Natural killer cell treated with Interleukin-12 subunit alpha and Interleukin-12 subunit beta and Interleukin-15 and Interleukin-18, amount 100 ng/mL, for 72 hours (primary cell): ENCODE measurements around the gene SESN1. TPM values are rescaled to one million over a fixed set of nuclear protein-coding genes. Genes with fewer than 3 reads are reported as not detected.

ENCODE experiments used
- ATAC-seq, 2 donors: fragments of 150-1000 bp; cut with Tn5 transposase in 1 of 2; sonication (Bioruptor Pico), chemical (Tn5 transposase) in 1 of 2; 2 replicates each; pipeline ENCODE4 v1.10.0; 2021
- DNase-seq: peaks from one replicate; pipeline ENCODE4 v3.0.0; 2022; ENCODE audit warnings: low spot score
- H3K27ac Mint-ChIP-seq, 2 donors: 1 replicate in 1 of 2; 2 replicates in 1 of 2; pipeline ENCODE4 v1.8.0; 2022; ENCODE audit warnings: mixed read lengths in 2 of 2, mild to moderate bottlenecking in 1 of 2, moderate library complexity in 1 of 2
- H3K27me3 Mint-ChIP-seq, 2 donors: 1 replicate in 1 of 2; 2 replicates in 1 of 2; pipeline ENCODE4 v1.8.0; 2022; ENCODE audit warnings: mixed read lengths in 2 of 2
- H3K36me3 Mint-ChIP-seq: one replicate; pipeline ENCODE4 v1.8.0; 2022; ENCODE audit warnings: mixed read lengths
- H3K4me1 Mint-ChIP-seq, 2 donors: 1 replicate in 1 of 2; 2 replicates in 1 of 2; pipeline ENCODE4 v1.8.0; 2022; ENCODE audit warnings: low read depth in 2 of 2, mixed read lengths in 2 of 2, mild to moderate bottlenecking in 1 of 2
- H3K4me3 Mint-ChIP-seq: one replicate; pipeline ENCODE4 v1.8.0; 2022; ENCODE audit warnings: mixed read lengths
- H3K9me3 Mint-ChIP-seq: 2 replicates; pipeline ENCODE4 v1.8.0; 2022; ENCODE audit warnings: mixed read lengths
- total RNA-seq, 2 donors: library from RNA; stranded (reverse); gene quantifications; one replicate each; pipeline ENCODE4 v1.2.3, GENCODE V29; 2022

Gene SESN1
- total RNA-seq, 2 donors from 2014 or later = 7.4 to 9.6 TPM

GRCh38 chr6:109048670-109049415 lies 45.8 kb downstream of the SESN1 start:
- no peak for DNase-seq
- H3K9me3 Mint-ChIP-seq = no peaks in the 10 kb centered on the region
- H3K36me3 Mint-ChIP-seq = no peaks in the 10 kb centered on the region
- H3K27me3 Mint-ChIP-seq = no peaks in the 10 kb centered on the region
- ATAC-seq = no peak
- no peak overlapping the region for H3K27ac Mint-ChIP-seq
- peaks cover 27 to 34% of the 10 kb centered on the region in 2 donors for H3K4me1 Mint-ChIP-seq
- no peak overlapping the region for H3K4me3 Mint-ChIP-seq

- Mint-ChIP-seq H3K4me1 (peaks cover 27 to 32% of the 10 kb centered on the region in 2 donors), H3K4me3 (no peak overlapping the region), H3K27ac (peak overlapping the region in 1 of 2 donors; percentile 63), H3K36me3 (no peaks in the 10 kb centered on the region), H3K27me3 (no peaks in the 10 kb centered on the region), H3K9me3 (no peaks in the 10 kb centered on the region)
- no peak for DNase-seq
- no peak for ATAC-seq
These were observed 46.5 kb downstream of the SESN1 start for GRCh38 chr6:109048176-109048575.

DNA sequence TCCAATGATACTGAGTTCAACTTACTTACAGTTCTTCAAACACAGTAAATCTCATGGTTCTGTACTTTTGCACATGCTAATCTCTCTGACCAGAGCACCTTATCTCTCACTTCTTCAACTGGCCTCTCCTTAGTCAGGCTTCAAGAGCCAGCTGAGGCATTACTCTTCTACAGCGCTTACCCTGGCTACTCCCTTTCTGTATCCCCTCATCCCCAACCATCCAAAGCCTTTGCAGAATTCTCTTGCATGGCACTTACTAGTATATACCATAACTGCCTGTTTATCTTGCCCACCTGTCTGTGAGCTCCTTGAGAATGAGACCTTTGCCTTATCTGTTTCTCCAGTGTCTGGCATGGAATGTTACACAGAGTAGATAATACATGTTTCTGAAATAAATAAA lies 49.2 kb downstream of the SESN1 start:
- Mint-ChIP-seq H3K27ac (no peak overlapping the region), H3K36me3 (no peaks in the 10 kb centered on the region), H3K9me3 (no peaks in the 10 kb centered on the region), H3K4me3 (no peak overlapping the region), H3K4me1 (peaks cover 19 to 20% of the 10 kb centered on the region in 2 donors), H3K27me3 (no peaks in the 10 kb centered on the region)
- ATAC-seq = peak in 1 of 2 donors; percentile 20
- no peak for DNase-seq

DNA sequence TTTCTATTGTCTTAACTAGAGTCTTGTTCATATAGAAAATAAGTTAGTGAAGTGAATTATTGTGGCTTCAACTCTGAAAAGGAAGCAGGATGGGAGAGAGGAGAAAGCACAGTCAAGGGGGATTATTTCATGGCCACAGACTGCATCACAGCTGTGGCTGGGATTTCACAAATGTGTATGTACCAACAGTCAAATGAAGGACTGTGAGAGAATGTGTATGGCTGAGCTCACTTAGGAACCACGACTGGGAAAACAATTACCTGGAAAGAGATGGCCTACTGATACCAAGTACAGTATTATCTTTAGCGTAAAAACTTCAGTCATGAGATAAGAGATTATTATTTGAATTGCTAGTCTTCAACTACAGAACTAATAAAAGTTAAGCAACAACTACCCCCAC lies 54.9 kb downstream of the SESN1 start:
- ATAC-seq = peak in 1 of 2 donors; percentile 71
- no peak for DNase-seq
- peak overlapping the region in 1 of 2 donors; percentile 59 for H3K27ac Mint-ChIP-seq
- no peaks in the 10 kb centered on the region for H3K27me3 Mint-ChIP-seq
- peaks cover 17 to 24% of the 10 kb centered on the region in 2 donors for H3K4me1 Mint-ChIP-seq
- no peaks in the 10 kb centered on the region for H3K36me3 Mint-ChIP-seq
- H3K9me3 Mint-ChIP-seq = no peaks in the 10 kb centered on the region
- no peak overlapping the region for H3K4me3 Mint-ChIP-seq

DNA sequence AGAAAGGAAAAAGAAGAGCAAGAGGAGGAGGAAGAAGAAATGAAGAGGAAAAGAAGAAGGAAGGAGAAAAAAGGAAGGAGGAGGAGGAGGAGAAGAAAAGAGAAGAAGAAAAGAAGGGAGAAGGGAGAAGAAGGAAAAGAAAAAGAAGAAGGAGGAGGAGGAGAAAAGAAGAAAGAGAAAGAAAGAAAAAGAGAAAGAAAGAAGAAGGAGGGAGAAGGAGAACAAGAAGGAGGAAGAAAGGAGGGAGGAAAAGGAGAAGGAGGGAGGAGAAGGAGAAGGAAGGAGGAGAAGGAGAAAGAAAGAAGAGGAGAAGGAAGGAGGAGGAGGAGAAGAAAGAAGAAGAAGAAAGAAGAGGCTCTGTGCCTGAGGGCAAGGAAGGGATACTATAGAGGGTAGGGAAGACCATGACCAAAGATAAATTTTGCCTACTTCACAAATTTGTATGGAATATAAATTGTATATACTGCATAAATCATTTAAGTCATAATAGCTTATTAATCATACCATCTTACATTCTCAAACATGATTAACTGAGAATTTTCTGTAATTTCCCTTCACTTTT lies 55.7 kb downstream of the SESN1 start:
- peak overlapping the region in 1 of 2 donors; percentile 3 for H3K27ac Mint-ChIP-seq
- no peak for ATAC-seq
- H3K4me3 Mint-ChIP-seq = no peak overlapping the region
- no peaks in the 10 kb centered on the region for H3K36me3 Mint-ChIP-seq
- DNase-seq = no peak
- H3K4me1 Mint-ChIP-seq = peaks cover 17 to 24% of the 10 kb centered on the region in 2 donors
- no peaks in the 10 kb centered on the region for H3K27me3 Mint-ChIP-seq
- no peaks in the 10 kb centered on the region for H3K9me3 Mint-ChIP-seq

- Mint-ChIP-seq H3K27me3 (no peaks in the 10 kb centered on the region), H3K36me3 (no peaks in the 10 kb centered on the region), H3K4me1 (peaks cover 21 to 24% of the 10 kb centered on the region in 2 donors), H3K9me3 (no peaks in the 10 kb centered on the region), H3K27ac (peak overlapping the region in 1 of 2 donors; percentile 57), H3K4me3 (peak overlapping the region; percentile 14)
- ATAC-seq (no peak), DNase-seq (no peak)
These were observed 57.9 kb downstream of the SESN1 start for GRCh38 chr6:109036574-109037294.

DNA sequence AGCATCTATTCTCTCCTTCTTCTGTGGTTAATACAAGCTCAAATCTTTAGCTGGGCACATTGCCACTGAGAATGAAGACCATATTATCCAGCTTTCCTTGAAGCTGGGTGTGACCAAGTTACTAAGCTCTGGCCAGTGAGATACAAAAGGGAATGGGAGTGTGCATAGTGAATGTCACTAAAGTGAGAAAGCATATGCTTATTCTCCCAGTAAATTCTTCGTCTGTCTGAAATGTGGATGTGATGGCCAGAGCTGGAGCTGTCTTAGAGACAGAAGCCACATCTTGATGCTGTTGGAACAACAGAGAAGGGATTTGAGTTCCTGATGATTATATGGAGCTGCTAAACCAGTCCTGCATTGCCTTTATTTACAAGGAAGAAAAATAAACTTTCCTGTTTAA lies 60.1 kb downstream of the SESN1 start:
- no peaks in the 10 kb centered on the region for H3K36me3 Mint-ChIP-seq
- H3K27me3 Mint-ChIP-seq = no peaks in the 10 kb centered on the region
- ATAC-seq (no peak), DNase-seq (no peak)
- H3K27ac Mint-ChIP-seq = no peak overlapping the region
- no peak overlapping the region for H3K4me3 Mint-ChIP-seq
- H3K9me3 Mint-ChIP-seq = no peaks in the 10 kb centered on the region
- peaks cover 16 to 20% of the 10 kb centered on the region in 2 donors for H3K4me1 Mint-ChIP-seq

DNA sequence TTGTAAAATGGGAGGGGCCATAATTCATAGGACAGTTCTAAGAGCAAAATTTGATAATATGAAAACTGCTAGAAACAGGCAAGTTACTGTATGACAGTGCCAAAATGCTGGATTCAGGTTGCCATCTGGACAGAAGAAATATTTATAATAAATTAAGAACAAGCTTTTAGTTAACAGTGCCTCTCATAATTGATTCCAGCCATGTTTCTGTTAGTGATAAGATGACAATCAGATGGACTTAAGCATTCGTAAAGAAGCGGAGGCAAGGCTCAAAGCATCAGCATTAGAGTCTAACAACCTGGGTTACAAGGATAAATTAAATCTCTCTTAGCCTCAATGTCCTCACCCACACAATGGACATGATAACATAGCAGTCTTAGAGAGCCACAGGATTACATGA lies 61.0 kb downstream of the SESN1 start:
- Mint-ChIP-seq H3K4me1 (peaks cover 15 to 18% of the 10 kb centered on the region in 2 donors), H3K27me3 (no peaks in the 10 kb centered on the region), H3K27ac (no peak overlapping the region), H3K4me3 (no peak overlapping the region), H3K36me3 (no peaks in the 10 kb centered on the region), H3K9me3 (no peaks in the 10 kb centered on the region)
- no peak for DNase-seq
- no peak for ATAC-seq

DNA sequence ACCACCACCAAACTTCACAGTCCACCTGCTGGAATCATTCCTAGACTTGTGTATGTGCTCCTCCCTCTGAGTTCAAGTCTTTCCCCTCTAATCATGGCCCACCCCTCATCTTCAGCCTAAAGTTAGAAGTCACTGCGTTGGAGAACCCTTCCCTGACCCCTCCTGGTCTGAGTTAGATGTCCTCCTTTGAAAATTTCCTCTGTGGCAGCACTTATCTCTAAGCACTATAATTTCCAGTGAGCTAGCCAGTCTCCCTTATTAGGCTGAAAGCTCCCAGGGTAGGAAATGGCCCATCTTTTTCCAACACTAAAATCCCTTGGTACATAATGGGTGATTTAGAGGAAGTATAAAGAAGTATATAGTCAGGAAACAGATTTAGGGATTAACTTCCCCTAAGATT lies 63.2 kb downstream of the SESN1 start:
- no peak overlapping the region for H3K4me3 Mint-ChIP-seq
- no peak for DNase-seq
- no peaks in the 10 kb centered on the region for H3K36me3 Mint-ChIP-seq
- no peak for ATAC-seq
- no peaks in the 10 kb centered on the region for H3K9me3 Mint-ChIP-seq
- peaks cover 5 to 9% of the 10 kb centered on the region in 2 donors for H3K4me1 Mint-ChIP-seq
- no peaks in the 10 kb centered on the region for H3K27me3 Mint-ChIP-seq
- H3K27ac Mint-ChIP-seq = no peak overlapping the region

- peak overlapping the region in 1 of 2 donors; percentile 47 for H3K27ac Mint-ChIP-seq
- ATAC-seq = no peak
These were observed 65.3 kb downstream of the SESN1 start for GRCh38 chr6:109029313-109029712.

GRCh38 chr6:109028439-109028838 lies 66.2 kb downstream of the SESN1 start:
- Mint-ChIP-seq H3K4me3 (no peak overlapping the region), H3K27me3 (no peaks in the 10 kb centered on the region), H3K4me1 (peaks cover 9 to 22% of the 10 kb centered on the region in 2 donors), H3K36me3 (no peaks in the 10 kb centered on the region), H3K27ac (no peak overlapping the region), H3K9me3 (no peaks in the 10 kb centered on the region)
- no peak for ATAC-seq
- no peak for DNase-seq

More at GRCh38 chr6:109029313-109029712, 65.3 kb downstream of the SESN1 start:
- no peak for DNase-seq
- Mint-ChIP-seq H3K9me3 (no peaks in the 10 kb centered on the region), H3K4me1 (peaks cover 9 to 22% of the 10 kb centered on the region in 2 donors), H3K27me3 (no peaks in the 10 kb centered on the region), H3K36me3 (no peaks in the 10 kb centered on the region), H3K4me3 (no peak overlapping the region)

GRCh38 chr6:109027964-109028363 lies 66.7 kb downstream of the SESN1 start:
- ATAC-seq (no peak), DNase-seq (no peak)
- Mint-ChIP-seq H3K27me3 (no peaks in the 10 kb centered on the region), H3K9me3 (no peaks in the 10 kb centered on the region), H3K36me3 (no peaks in the 10 kb centered on the region), H3K4me1 (peaks cover 12 to 23% of the 10 kb centered on the region in 2 donors), H3K27ac (no peak overlapping the region), H3K4me3 (no peak overlapping the region)

- Mint-ChIP-seq H3K4me3 (peak overlapping the region; percentile 0), H3K9me3 (no peaks in the 10 kb centered on the region), H3K27ac (peak overlapping the region in 1 of 2 donors; percentile 89), H3K4me1 (peaks cover 14 to 22% of the 10 kb centered on the region in 2 donors), H3K27me3 (no peaks in the 10 kb centered on the region), H3K36me3 (no peaks in the 10 kb centered on the region)
- no peak for DNase-seq
- no peak for ATAC-seq
These were observed 69.0 kb downstream of the SESN1 start for GRCh38 chr6:109025639-109026038.

GRCh38 chr6:109024784-109025183 lies 69.9 kb downstream of the SESN1 start:
- Mint-ChIP-seq H3K4me3 (no peak overlapping the region), H3K9me3 (no peaks in the 10 kb centered on the region), H3K36me3 (no peaks in the 10 kb centered on the region), H3K27me3 (no peaks in the 10 kb centered on the region), H3K4me1 (peaks cover 14 to 22% of the 10 kb centered on the region in 2 donors), H3K27ac (peak overlapping the region in 1 of 2 donors; percentile 89)
- no peak for DNase-seq
- ATAC-seq = no peak
